Urothelium cell line (cell line): ENCODE results near the gene NHS.

ENCODE experiments used
- DNase-seq: peaks from one replicate; pipeline ENCODE4 v3.0.0; 2011; ENCODE audit warnings: low spot score, mixed read lengths
- FAIRE-seq: peaks from 2 replicates; lab custom pipeline; 2011; peaks lifted over from hg19 to GRCh38; lab: Jason Lieb, UNC

Gene NHS

DNA sequence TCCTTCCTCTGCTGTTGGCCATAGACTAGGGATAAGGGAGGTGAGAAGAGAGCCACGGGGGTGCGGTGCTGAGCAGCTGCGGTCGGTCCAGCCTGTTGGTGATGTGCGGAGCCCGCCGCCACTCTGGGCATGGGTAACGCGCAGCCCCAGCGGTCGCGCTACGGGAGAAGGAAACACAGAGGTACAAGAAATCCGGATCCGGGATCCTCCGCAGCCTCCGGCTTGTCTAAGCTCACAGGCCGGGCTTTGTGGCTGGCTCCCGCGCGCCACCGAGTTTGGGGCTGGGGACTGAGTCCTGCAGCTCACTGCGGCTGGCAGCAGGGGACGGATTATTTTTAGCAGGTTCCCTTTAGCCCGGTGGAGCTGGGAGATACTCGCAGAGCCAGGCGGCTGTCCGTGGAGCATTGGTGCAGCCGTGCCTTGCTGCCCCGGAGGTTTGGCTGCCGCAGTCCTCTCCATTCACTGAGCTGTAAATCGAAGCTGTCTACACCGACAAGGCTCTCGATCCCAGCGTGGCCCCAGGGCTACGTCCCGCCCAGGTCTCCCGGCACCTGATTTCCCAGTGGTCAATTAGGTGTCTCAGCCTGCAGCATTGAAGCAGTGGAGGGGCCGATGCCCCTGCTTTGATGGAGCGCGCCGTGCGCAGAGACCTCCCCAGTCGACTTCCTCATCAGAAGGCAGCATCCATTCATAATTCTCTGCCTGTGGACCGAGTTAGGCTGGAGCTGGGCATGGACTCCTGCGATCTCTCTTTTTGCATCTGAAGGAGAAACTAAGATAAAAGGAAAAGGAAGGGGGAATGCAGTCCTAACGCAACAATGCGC lies 280.4 kb downstream of the NHS start:
- DNase-seq (no peak), FAIRE-seq (no peak)

DNA sequence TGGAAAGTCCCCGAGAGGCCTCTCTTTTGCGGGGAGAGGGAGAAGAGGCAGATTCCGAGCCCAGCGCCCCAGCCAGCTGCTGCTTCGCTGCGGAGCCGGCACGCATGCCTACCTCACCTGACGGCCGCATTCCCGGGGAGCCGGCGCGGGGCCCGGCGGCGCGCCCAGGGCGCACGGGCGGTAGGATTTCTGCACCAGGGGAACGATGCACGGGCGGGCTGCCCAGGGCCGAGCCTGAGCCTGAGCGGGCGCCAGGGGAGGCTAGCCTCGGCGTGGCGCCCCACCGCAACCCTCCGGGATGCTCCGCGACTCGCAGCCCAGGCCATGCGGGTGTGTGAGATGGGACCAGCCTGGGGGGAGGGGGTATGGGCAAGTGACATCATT lies 281.0 kb downstream of the NHS start:
- DNase-seq (no peak), FAIRE-seq (no peak)

DNA sequence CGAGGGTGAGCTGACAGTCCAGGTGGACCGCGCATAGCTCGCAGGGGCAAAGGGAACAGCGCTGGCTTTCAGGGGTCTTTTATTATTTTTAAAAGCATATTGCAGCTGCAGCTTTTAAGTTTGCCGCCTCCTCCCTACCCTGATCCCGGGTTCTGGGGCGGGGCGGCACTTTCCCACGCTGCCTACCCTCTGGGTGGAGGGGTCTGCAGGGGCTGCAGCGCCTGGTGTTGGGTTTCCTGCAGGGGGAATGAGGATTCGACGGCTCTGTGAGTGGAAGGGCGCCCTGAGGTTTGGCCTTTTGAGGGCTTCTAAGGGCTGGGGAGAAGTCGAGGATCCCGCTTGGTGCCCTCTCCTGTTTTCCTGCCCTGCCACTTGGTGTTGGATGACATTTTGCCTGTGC lies 281.6 kb downstream of the NHS start:
- DNase-seq (no peak), FAIRE-seq (no peak)

DNA sequence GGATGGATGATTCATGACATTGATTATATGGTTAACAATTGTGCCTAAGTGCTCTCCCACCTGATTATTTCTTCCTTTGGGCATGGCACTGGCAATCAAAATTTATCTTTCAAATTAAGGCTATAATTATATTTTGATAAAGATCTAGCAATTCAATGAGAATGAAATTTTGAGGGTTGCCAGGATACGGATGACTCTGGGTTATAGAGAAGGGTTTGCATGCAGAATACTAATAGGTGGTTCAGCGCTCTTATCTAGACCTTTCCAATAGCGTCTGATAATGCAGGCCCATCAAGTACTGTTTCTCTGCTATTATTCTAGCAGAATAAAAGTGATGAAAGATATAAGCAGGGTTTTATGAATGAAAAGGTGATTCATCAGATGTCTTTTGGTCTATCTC lies 287.4 kb downstream of the NHS start:
- DNase-seq (no peak), FAIRE-seq (no peak)

DNA sequence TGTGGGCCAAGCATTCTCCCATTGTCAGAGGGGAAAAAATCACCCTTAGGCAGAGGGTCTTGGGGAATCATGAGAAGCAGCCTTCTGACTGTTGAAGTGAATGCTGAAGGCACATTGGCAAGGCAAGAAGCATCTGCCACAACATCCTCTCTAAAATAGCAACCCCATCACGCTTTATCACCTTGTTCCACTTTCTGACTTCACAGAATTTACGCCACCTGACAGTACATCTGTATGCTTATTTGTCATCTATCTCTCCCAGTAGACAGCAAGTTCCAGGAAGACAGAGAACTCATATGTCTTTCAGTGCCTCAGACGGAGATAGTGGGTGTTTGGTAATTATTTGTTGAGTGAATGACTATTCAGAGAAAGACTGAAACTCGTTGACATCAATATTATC lies 293.9 kb downstream of the NHS start:
- no peak for FAIRE-seq
- no peak for DNase-seq

DNA sequence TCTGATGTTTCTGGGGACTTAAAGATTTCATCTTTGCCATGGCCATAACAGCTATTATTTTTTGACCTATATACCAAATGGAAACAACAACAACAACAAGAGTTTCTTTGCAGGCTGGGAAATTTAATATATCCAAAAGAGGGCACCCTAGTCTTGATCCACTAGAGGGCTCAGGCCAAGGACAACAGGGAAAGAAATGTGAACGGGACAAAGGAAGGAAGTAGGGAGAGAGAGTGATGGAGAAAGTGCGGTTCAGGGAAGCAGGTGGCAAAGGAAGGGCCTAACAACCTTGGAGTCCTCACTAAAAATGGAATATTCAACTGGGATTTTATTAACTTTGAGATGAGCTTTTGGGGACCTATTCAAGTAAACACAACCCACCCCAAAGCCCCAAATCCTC lies 294.5 kb downstream of the NHS start:
- FAIRE-seq (no peak), DNase-seq (no peak)

DNA sequence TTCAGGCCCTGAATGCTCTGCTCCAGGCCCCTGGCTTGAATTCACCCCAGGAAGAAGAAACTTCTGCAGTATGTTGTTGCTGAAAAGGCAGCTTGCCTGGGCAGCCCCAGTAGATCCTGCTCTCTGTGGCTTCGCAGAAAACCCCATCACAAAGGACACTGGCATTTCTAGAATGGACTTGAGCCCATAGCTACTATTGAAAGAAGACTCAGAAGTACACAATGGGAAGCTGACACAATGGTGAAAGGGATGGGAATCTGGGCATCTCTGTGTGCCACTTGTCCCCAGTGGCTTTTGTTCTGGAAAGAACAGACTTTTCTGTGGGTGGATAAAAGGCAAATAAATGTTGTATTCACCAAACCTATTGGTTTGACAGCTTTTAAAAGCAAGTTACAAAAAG lies 294.9 kb downstream of the NHS start:
- FAIRE-seq: no peak

DNA sequence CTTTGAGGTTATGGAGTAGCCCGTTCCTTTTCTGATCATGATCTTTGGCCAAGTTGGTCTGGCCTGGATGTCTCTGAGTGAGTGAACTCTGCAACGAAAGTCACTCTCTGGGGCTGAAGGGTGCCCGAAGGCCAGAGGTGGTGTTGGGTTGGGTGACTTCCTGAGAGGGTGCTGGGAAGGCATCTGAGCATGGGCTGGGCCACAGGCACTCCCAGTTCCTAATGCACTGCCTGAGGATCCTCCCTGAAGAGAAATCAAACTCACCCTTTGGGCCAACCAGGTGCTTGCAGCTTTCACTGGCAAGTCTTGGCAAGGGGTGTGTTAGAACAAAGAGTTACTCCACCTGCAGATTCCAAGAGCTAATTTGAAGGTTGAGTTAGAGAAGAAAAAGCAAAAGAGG lies 295.9 kb downstream of the NHS start:
- DNase-seq (no peak), FAIRE-seq (no peak)

More for the DNA sequence above, 294.9 kb downstream of the NHS start:
- no peak for DNase-seq

DNA sequence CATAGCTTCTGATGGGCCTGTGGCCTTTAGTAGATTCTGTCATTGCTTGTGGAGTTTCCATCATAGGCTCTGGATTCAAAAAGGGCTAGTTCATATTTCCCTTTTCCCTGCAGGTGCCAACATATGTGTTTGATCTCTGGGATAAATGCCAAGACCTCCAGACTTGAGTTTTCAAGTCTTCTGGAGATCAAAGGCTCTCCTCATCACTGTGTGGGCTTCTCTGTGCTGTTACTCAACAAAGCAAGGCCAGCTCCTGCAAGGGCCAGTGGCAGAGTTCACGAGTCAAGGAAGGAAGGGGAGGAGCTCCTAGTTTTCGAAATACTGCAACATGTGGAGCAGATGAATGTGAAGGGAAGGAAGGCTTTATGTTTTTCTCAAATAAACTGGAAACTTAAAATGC lies 299.6 kb downstream of the NHS start:
- FAIRE-seq: no peak
- DNase-seq: no peak

DNA sequence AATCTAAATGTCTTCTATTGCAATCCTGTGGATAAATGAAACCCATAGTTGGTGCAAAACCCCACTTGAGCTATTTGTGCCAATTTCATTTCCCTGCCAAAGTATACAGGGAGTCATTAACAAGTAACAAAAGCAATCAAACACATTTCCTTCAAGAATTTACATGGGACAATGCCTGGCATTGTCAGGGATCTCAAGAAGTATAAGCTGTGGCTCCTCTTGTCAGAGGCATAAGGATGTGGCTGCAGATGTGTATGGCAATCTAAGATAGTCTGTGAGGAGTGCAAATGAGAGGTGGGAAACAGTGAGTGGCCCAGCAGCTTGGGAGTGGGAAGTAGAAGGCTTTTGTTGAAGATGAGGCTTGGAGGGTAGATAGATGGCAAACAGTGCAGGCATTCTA lies 304.3 kb downstream of the NHS start:
- no peak for DNase-seq
- no peak for FAIRE-seq

DNA sequence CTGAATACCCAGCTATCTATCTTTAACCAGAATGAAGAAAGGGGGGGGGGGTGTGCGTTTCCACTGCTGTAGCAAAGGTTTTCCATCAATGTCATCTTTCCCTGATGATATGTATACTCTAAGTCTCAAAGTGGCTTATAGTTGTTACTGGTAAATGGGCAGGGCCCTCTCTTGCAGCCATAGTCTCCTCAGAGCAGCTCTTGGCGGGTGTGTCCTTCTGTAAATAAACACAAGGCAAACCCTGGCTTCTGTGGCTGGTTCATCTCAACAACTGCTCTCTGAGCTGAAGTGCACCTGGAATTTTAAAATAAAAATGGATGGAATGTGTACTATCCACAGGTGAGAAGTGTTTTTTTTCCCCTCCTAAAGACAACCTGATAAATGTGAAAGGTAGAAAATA lies 304.8 kb downstream of the NHS start:
- no peak for FAIRE-seq
- no peak for DNase-seq

DNA sequence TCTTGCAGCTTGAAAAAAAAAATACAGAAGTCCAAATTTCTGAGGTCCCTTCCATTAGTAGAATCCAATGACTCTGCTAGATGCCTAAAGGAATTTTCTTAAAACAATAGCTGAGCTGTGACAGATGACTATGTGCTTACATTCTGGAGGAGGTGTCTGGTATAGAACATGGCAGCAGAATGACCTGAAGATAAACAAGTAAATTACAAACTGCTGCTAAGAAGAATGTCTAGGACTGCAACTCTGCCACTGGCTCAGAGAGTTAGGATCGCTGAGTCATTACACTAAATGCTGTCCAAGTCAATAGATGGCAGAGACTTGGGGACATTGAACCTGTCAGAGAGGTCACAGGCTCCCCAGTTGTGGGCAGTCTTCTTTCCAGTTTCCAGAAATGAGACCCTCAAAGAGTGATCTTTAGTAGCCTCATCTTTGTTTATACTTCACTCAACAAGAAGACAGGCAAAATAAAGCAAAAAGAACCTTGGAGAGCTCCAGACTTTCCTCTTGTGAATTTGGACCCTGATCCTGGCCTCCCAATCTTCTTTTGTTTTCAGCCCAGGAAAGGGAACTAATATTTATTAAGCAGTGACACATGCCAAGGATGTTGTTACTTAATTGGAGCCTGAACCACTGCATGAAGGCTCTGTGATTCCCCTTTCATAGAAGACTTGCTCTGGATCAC lies 305.9 kb downstream of the NHS start:
- FAIRE-seq (no peak), DNase-seq (no peak)

DNA sequence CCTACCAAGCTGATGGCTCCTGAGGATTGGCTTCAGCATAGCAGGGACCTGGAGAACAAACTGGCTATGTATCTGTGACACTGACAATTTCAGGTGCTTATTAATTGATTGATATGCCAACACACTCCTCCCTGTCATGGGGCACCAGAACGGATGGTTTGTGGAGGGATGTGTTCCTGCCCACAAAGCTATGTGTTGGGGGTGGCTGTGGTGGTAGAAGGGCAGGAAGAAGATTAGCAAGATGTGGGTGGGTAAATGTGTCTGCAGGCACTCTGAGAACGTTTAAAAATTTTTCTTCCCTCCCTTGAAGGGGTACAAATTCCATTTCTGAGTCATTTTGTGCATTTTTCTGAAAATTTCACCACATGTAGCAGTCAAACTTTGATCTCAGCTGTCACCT lies 307.3 kb downstream of the NHS start:
- FAIRE-seq: no peak
- DNase-seq: no peak

DNA sequence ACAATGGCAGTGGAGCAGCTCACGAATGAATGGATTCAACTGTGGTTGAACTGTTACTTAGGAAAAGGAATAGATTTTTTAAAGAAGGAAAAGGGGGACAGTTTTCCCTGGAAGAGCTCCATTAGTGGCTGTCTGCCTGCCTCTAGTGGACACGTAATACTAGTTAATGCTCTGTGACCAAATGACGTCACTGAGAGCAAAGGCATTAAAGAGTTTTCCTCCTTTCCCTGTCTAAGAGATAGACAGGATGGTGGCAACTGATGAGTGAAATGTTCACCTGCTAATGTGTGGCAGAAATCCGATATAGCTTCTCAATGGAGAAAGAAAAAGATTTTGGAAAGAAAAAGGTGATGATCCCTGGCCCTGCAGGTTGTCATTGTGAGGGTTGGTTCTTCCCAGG lies 310.0 kb downstream of the NHS start:
- no peak for DNase-seq
- no peak for FAIRE-seq

DNA sequence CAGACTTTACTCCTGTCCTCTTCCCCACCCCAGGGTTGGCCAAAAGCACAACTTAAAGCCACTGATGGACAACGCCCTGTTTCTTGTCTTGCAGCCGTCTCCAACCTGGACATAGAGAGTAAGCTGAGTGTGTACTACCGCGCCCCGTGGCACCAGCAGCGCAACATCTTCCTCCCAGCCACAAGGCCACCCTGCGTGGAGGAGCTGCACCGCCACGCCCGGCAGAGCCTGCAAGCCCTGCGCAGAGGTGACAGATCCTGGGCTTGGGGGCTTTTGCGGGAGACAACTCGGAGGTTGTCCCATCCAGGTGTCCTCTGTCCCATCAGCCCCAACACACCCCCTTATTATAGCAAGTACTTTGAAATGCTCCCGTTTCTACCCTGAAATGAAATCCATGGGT lies 312.6 kb downstream of the NHS start:
- FAIRE-seq: no peak
- DNase-seq: no peak

DNA sequence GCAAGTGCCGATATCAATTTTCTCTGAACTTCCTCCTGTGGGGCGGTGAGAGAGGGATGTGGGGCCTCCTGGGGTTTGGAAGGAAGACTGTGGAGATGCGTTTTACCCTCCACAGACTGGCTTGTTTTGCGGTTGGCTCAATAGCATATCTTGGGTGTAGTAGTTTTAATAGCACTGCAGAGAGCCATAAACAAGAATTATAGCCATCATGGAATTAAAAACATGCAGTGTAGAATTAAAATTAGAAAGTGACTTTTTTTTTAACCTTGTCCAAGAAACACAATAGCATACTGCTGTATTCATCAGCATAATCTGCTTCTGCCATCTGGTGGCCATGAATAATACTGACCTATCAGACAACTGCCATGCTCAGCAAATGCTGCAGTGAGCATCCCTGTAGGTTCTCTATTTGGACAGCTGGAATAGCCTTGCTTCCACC lies 315.0 kb downstream of the NHS start:
- FAIRE-seq (no peak), DNase-seq (peak; percentile 5)

DNA sequence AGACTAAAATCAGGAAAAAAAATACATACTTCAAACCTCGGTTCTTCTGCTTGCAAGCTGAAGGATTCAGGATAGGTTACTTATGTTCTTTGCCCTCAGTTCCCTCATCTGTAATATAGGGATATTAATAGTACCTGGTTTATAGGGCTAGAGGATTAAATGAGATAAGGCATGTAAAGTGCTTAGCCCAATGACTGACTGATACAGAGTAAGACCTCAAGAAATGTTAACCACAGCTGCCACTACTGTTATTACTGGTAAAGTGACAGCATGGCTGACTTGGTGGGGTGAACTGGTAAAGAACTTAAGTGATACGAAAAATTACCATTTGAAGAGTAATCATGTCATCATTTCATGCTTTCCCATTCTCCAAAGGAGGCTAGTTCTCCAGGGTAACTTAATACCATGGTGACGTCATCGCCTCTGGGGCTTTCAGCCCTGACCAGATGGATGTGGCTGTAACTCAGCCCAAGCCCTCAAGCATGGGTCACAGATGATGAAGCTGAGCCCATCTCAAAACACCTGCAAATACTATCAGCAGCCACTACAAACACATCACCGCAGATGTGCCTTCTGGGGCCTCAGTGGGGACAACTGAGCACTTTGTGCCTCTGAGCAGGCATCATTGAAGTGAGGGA lies 317.8 kb downstream of the NHS start:
- DNase-seq (no peak), FAIRE-seq (no peak)

DNA sequence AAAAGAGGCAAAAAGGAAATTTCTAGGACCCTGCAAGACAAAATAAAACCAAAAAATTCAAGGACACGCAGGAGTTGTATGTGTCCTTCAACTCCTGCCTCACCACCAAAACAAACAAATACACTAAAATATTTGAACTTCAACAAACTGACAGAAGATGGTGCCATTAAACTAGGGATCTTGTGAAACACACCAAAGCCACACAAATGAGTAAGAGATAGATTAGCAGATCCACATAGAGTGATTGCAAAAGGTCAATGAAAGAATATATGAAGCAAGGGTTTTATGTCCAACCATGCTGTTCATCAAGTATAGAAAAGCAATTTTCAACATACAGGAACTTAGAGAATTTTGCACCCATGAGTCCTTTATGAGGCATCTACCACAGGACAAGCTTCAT lies 322.2 kb downstream of the NHS start:
- FAIRE-seq (no peak), DNase-seq (no peak)

DNA sequence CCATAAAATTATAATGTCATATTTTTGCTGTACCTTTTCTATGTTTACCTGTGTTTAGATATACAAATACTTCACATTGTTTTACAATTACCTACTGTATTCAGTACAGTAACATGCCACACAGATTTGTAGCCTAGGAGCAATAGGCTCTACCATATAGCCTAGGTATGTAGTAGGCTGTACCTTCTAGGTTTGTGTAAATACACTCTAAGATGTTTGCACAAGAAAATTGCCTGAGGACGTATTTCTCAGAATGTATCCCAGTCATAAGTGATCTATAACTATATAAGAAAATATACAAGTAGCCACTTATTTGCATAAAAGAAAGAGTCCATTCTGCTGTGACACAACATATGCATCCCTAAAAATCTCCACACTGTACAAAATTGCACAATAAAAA lies 326.0 kb downstream of the NHS start:
- FAIRE-seq (no peak), DNase-seq (no peak)

DNA sequence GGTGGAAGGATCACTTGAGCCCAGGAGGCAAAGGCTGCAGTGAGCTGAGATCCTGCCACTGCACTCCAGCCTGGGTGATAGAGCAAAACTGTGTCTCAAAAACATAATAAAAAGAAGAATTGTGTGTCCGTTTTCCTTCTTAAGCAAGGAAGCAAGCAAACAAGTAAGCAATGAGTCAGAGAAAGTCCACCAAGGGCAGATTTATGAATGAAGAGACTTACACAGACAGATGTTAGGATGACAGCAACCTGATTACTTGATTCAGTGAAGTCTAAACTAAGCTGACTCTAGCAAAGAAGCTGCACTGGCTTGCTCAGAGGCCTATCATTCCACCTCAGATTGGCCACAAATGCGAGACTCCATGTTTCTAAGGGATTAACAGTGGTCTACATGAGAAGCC lies 328.2 kb downstream of the NHS start:
- FAIRE-seq: no peak
- peak; percentile 3 for DNase-seq

DNA sequence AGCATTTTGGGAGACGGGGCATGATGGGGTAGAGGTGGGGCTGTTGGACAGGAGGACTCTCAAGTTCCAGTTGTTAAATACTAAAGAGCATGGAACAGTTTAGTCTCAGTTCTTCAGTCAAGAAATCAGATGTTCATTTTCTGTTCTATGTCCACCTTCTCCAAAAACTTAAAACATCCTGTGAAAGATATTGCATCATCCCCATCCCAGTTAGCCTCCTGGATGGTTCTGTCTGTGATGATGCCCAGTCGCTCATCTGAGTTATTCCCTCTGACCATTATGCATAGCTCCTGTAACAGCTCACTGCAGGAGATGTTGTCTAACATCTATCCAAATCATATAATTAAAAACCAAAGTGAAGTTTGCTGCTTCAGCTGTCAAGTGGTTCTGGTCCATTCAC lies 330.2 kb downstream of the NHS start:
- FAIRE-seq: no peak
- no peak for DNase-seq

DNA sequence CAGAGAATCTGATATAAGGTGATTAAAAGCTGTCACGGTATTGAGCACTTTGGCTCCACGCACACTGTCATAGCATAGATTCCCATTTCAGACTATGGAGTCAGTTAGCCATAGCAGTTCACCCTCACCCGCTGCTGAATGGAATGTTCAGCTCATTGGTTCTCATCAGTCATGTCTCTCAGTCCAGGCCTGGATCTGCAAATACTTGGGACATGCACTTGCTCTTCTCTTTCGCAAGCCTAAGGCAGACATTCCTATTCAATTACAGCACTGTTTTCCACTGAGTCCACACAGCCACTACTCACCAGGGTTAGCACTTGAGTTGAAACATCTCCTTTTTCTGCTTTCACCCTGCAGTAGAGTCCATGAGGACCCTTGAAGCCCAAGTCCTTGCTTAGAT lies 331.7 kb downstream of the NHS start:
- DNase-seq: peak; percentile 1
- FAIRE-seq: no peak
